Neural progenitor cell (in vitro differentiated cells): ENCODE data around the gene ANKRD35. TPM values are rescaled to one million over a fixed set of nuclear protein-coding genes. Genes with fewer than 3 reads are reported as not detected.
A peak's percentile ranks its signal among the peaks of the same experiment; 100 is the strongest.

Source experiments
- DNase-seq: peaks from one replicate; pipeline ENCODE4 v3.0.0-alpha.2; 2016; ENCODE audit warnings: low spot score
- H2AFZ ChIP-seq: fragments of 200-600 bp; sonication (generic); replicated peaks from 2 replicates; pipeline ENCODE4 v1.6.1; 2016; ENCODE audit warnings: antibody characterized with exemption
- H3F3A ChIP-seq: fragments of 200-600 bp; sonication (generic); 2 replicates; pipeline ENCODE4 v1.6.1; 2016; ENCODE audit warnings: antibody characterized with exemption, low read depth
- H3K27ac ChIP-seq: fragments of 200-600 bp; sonication (generic); 2 replicates; pipeline ENCODE4 v1.5.1; 2016; ENCODE audit warnings: mild to moderate bottlenecking
- H3K27me3 ChIP-seq: fragments of 200-600 bp; sonication (generic); 2 replicates; pipeline ENCODE4 v1.6.1; 2016; ENCODE audit warnings: mild to moderate bottlenecking, moderate library complexity
- H3K36me3 ChIP-seq: fragments of 200-600 bp; sonication (generic); 2 replicates; pipeline ENCODE4 v1.5.1; 2016
- H3K4me1 ChIP-seq: fragments of 200-600 bp; sonication (generic); 2 replicates; pipeline ENCODE4 v1.6.1; 2016; ENCODE audit warnings: mixed run types
- H3K4me2 ChIP-seq: fragments of 200-600 bp; sonication (generic); 2 replicates; pipeline ENCODE4 v1.6.1; 2016
- H3K4me3 ChIP-seq: fragments of 200-600 bp; sonication (generic); 2 replicates; pipeline ENCODE4 v1.5.1; 2016
- H3K79me2 ChIP-seq: fragments of 200-600 bp; sonication (generic); 2 replicates; pipeline ENCODE4 v1.6.1; 2016; ENCODE audit warnings: low read depth
- H3K9ac ChIP-seq: fragments of 200-600 bp; sonication (generic); 2 replicates; pipeline ENCODE4 v1.6.1; 2016
- H3K9me3 ChIP-seq: fragments of 200-600 bp; sonication (generic); 2 replicates; pipeline ENCODE4 v1.5.1; 2016; ENCODE audit warnings: low read depth
- H4K20me1 ChIP-seq: fragments of 200-600 bp; sonication (generic); 2 replicates; pipeline ENCODE4 v1.6.1; 2016; ENCODE audit warnings: low read depth
- H3K27ac Mint-ChIP-seq: 3 replicates; pipeline ENCODE4 v1.8.0; 2021; ENCODE audit warnings: mixed read lengths
- H3K27me3 Mint-ChIP-seq: 2 replicates; pipeline ENCODE4 v1.8.0; 2022; ENCODE audit warnings: low read depth, mild to moderate bottlenecking, inconsistent platforms, moderate library complexity, mixed read lengths; ENCODE audit not compliant: insufficient read depth
- H3K36me3 Mint-ChIP-seq: 3 replicates; pipeline ENCODE4 v1.8.0; 2021; ENCODE audit warnings: mixed read lengths
- H3K4me1 Mint-ChIP-seq: 3 replicates; pipeline ENCODE4 v1.8.0; 2021; ENCODE audit warnings: mixed read lengths
- H3K4me3 Mint-ChIP-seq: 3 replicates; pipeline ENCODE4 v1.8.0; 2021; ENCODE audit warnings: mild to moderate bottlenecking, moderate library complexity, mixed read lengths
- H3K9me3 Mint-ChIP-seq: 3 replicates; pipeline ENCODE4 v1.8.0; 2020; ENCODE audit warnings: mixed read lengths
- CTCF ChIP-seq: fragments of 200-600 bp; sonication (generic); IDR thresholded peaks from 2 replicates; pipeline ENCODE4 v1.5.1; 2017; ENCODE audit warnings: antibody characterized with exemption, mild to moderate bottlenecking
- EZH2 ChIP-seq: fragments of 200-600 bp; sonication (generic); IDR thresholded peaks from 2 replicates; pipeline ENCODE4 v1.6.1; 2017; ENCODE audit warnings: antibody characterized with exemption, mild to moderate bottlenecking, moderate library complexity
- EZH2phosphoT487 ChIP-seq: fragments of 200-600 bp; sonication (generic); IDR thresholded peaks from 2 replicates; pipeline ENCODE4 v1.6.1; 2017; ENCODE audit warnings: antibody characterized with exemption
- total RNA-seq: library from RNA; depleted of rRNA; stranded (reverse); fragments of >200 nt; gene quantifications from 2 replicates; pipeline ENCODE4 v1.2.3, GENCODE V29; 2015; ENCODE audit warnings: low replicate concordance

Gene ANKRD35
- total RNA-seq, 1 donor from 2014 or later = 1.1 TPM

- H3K4me3 ChIP-seq = no peak overlapping the region
- H3K27ac ChIP-seq = no peak overlapping the region
- peaks cover 6% of the 10 kb centered on the region for H3K4me1 ChIP-seq
- H4K20me1 ChIP-seq = no peaks in the 10 kb centered on the region
- Mint-ChIP-seq H3K36me3 (peaks cover 13% of the 10 kb centered on the region), H3K4me1 (peaks cover 27% of the 10 kb centered on the region), H3K4me3 (peak overlapping the region; percentile 96), H3K27me3 (no peaks in the 10 kb centered on the region), H3K27ac (no peak overlapping the region), H3K9me3 (no peaks in the 10 kb centered on the region)
- TF ChIP-seq EZH2phosphoT487 (no peak), EZH2 (no peak), CTCF (no peak)
- H3K36me3 ChIP-seq = no peaks in the 10 kb centered on the region
- H3F3A ChIP-seq = peaks cover 23% of the 10 kb centered on the region
- H3K4me2 ChIP-seq = no peak overlapping the region
- no peak overlapping the region for H3K9ac ChIP-seq
- H2AFZ ChIP-seq = no peak overlapping the region
- DNase-seq = no peak
- H3K27me3 ChIP-seq = peaks cover 13% of the 10 kb centered on the region
- H3K9me3 ChIP-seq = no peaks in the 10 kb centered on the region
- no peaks in the 10 kb centered on the region for H3K79me2 ChIP-seq
Measured at GRCh38 chr1:145916745-145917144, 31.1 kb upstream of the ANKRD35 start.

GRCh38 chr1:145912128-145912641, 26.5 kb upstream of the ANKRD35 start:
- no peak for DNase-seq
- no peak overlapping the region for H3K4me3 ChIP-seq
- Mint-ChIP-seq H3K4me3 (no peak overlapping the region), H3K27ac (no peak overlapping the region), H3K9me3 (no peaks in the 10 kb centered on the region), H3K36me3 (peaks cover 13% of the 10 kb centered on the region), H3K4me1 (peaks cover 12% of the 10 kb centered on the region), H3K27me3 (peaks cover 2% of the 10 kb centered on the region)
- no peaks in the 10 kb centered on the region for H3K27me3 ChIP-seq
- H3K27ac ChIP-seq = no peak overlapping the region
- H3K9me3 ChIP-seq = no peaks in the 10 kb centered on the region
- H4K20me1 ChIP-seq = no peaks in the 10 kb centered on the region
- no peaks in the 10 kb centered on the region for H3K4me1 ChIP-seq
- no peak overlapping the region for H3K9ac ChIP-seq
- no peak overlapping the region for H2AFZ ChIP-seq
- TF ChIP-seq EZH2 (no peak), EZH2phosphoT487 (no peak), CTCF (no peak)
- H3K36me3 ChIP-seq = no peaks in the 10 kb centered on the region
- H3F3A ChIP-seq = no peaks in the 10 kb centered on the region
- no peaks in the 10 kb centered on the region for H3K79me2 ChIP-seq
- no peak overlapping the region for H3K4me2 ChIP-seq

GRCh38 chr1:145908653-145909052, 23.0 kb upstream of the ANKRD35 start:
- no peak for DNase-seq
- Histone ChIP-seq H4K20me1 (no peaks in the 10 kb centered on the region), H3K36me3 (no peaks in the 10 kb centered on the region), H3K4me3 (no peak overlapping the region), H3K79me2 (no peaks in the 10 kb centered on the region), H3K27me3 (no peaks in the 10 kb centered on the region), H3F3A (no peaks in the 10 kb centered on the region), H3K4me2 (no peak overlapping the region), H2AFZ (no peak overlapping the region), H3K9me3 (no peaks in the 10 kb centered on the region), H3K9ac (no peak overlapping the region), H3K27ac (no peak overlapping the region), H3K4me1 (no peaks in the 10 kb centered on the region)
- Mint-ChIP-seq H3K27ac (no peak overlapping the region), H3K9me3 (no peaks in the 10 kb centered on the region), H3K4me1 (peaks cover 11% of the 10 kb centered on the region), H3K4me3 (no peak overlapping the region), H3K36me3 (peaks cover 2% of the 10 kb centered on the region), H3K27me3 (peaks cover 5% of the 10 kb centered on the region)
- no peak for TF ChIP-seq CTCF
- TF ChIP-seq EZH2phosphoT487 = no peak
- no peak for TF ChIP-seq EZH2
